Retinal pigment epithelial cell (primary cell): ENCODE results near the gene COA5.

Experiments used
- DNase-seq: peaks from one replicate; pipeline ENCODE4 v3.0.0-alpha.2; 2010; ENCODE audit warnings: low read depth
- H3K4me3 ChIP-seq: 2 replicates; pipeline ENCODE4 v1.5.1; 2011; ENCODE audit warnings: mild to moderate bottlenecking, low read length, control low read depth, moderate library complexity
- CTCF ChIP-seq: conservative IDR thresholded peaks from 2 replicates; pipeline ENCODE4 v1.5.1; 2011; ENCODE audit warnings: low read depth, low read length, control low read depth, inconsistent platforms

The COA5 gene

GRCh38 chr2:98623657-98624056 is 15.3 kb upstream of the COA5 start:
- DNase-seq, result no peak
- TF ChIP-seq CTCF, result no peak

GRCh38 chr2:98617149-98617548 is 8.8 kb upstream of the COA5 start:
- DNase-seq, result no peak
- TF ChIP-seq CTCF, result no peak
- no peak overlapping the region for H3K4me3 ChIP-seq

More at GRCh38 chr2:98623657-98624056, 15.3 kb upstream of the COA5 start:
- H3K4me3 ChIP-seq, result no peak overlapping the region

GRCh38 chr2:98615481-98615880 is 7.2 kb upstream of the COA5 start:
- no peak for DNase-seq
- TF ChIP-seq CTCF, result peak; percentile 2

GRCh38 chr2:98614024-98614739 is 5.9 kb upstream of the COA5 start:
- no peak for DNase-seq
- no peak for TF ChIP-seq CTCF
- no peak overlapping the region for H3K4me3 ChIP-seq

More at GRCh38 chr2:98615481-98615880, 7.2 kb upstream of the COA5 start:
- no peak overlapping the region for H3K4me3 ChIP-seq

- peak; percentile 5 for TF ChIP-seq CTCF
- peak; percentile 18 for DNase-seq
- peak overlapping the region; percentile 90 for H3K4me3 ChIP-seq
Measured at GRCh38 chr2:98608962-98609604, 771 bp upstream of the COA5 start.

- H3K4me3 ChIP-seq, result peak overlapping the region; percentile 90
- DNase-seq, result no peak
- TF ChIP-seq CTCF, result no peak
Measured at GRCh38 chr2:98607741-98608115, 584 bp downstream of the COA5 start.

GRCh38 chr2:98607104-98607503 is 1.2 kb downstream of the COA5 start:
- no peak for TF ChIP-seq CTCF
- DNase-seq, result no peak
- peak overlapping the region; percentile 90 for H3K4me3 ChIP-seq
